Stimulated activated CD4-positive, alpha-beta T cell treated with anti-CD3 and anti-CD28 coated beads, Interleukin-2, amount 100 ng/mL, for 4 hours (primary cell): ENCODE data around the gene LGALS1.

Experiments
- DNase-seq: peaks from one replicate; pipeline ENCODE4 v3.0.0-alpha.2; 2020; ENCODE audit warnings: low read depth

The LGALS1 gene

GRCh38 chr22:37674951-37675929 lies at the start of gene LGALS1:
Gene LGALS1, plus strand, starts transcription at chr22:37675636. Its CDS starts 67 bp downstream, at chr22:37675703.
- DNase-seq, result no peak

DNA sequence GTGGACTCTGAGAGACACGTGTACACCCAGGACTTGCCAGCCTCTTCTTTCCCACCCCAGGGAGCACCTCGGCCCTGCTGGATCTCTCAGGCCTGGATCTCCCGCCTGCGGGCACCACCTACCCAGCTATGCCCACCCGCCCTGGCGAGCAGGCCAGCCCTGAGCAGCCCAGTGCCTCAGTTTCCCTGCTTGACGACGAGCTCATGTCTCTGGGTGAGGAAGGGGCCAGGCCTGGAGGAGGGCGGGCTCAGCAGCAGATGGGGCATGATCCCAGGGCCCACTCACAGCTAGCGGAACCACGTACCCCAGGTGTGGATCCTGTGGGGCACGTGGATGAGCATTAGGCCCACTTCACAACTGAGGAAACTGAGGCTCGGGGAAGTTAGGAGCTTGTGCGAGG lies 49.7 kb upstream of the LGALS1 start:
- no peak for DNase-seq

- no peak for DNase-seq
Observed at GRCh38 chr22:37626144-37626543, 49.3 kb upstream of the LGALS1 start.

- no peak for DNase-seq
Observed at GRCh38 chr22:37626556-37627075, 48.8 kb upstream of the LGALS1 start.

DNA sequence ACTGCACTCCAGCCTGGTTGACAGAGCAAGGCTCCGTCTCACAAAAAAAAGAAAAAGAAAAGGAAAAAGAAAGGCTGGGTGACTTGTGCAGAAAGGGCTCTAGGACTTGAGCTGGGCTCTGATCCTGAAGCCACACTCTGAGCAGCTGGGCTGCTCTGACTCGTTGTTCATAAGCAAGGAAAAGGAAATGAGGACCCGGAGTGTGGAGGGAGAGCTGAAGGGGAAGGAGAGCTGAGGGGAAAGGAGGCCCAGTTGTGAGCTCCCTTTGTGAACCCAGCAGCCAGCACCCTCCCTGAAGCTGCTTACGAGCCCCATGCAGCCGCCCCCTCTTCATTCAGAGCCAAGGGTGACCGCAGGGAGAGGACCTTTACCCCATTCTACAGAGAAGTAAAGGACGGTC lies 48.3 kb upstream of the LGALS1 start:
- DNase-seq, result no peak

DNA sequence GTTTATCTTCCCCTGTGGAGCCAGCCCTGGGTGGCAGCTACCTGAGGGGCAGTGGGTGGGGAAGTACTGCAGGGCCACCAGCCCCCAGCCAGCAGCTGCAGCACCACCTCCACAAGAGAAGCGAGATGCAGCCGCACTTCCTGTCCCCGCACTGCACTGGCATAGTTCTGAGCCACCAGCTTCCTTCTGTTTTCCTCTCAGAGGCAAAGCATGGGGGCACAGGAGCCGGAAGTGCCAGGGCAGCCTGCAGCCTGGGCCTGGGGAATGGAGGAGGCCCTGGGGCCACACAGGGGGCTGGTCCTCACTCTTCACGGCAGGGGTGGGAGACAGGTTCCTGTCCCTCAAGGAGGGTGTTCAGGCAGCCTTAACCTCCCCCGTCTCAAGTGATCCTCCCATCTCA lies 47.9 kb upstream of the LGALS1 start:
- DNase-seq, result peak; percentile 28

GRCh38 chr22:37628830-37629229 lies 46.6 kb upstream of the LGALS1 start:
- DNase-seq, result no peak

DNA sequence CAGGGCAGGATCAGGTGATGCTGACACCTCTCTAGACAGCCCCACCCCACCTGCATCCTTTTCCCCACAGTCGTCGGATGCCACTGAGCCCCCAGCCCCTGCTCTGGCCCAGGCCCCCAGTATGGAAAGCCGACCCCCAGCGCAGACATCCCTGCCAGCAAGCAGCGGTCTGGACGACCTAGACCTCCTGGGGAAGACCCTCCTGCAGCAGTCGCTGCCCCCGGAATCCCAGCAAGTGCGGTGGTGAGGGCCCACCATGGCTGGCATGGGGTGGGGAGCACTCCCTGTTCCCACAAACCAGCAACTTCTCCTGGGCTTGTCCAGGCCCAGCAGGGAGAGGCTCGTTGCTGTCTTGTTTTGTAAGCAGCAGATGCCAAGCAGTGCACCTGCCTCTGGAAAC lies 45.5 kb upstream of the LGALS1 start:
- DNase-seq, result no peak

DNA sequence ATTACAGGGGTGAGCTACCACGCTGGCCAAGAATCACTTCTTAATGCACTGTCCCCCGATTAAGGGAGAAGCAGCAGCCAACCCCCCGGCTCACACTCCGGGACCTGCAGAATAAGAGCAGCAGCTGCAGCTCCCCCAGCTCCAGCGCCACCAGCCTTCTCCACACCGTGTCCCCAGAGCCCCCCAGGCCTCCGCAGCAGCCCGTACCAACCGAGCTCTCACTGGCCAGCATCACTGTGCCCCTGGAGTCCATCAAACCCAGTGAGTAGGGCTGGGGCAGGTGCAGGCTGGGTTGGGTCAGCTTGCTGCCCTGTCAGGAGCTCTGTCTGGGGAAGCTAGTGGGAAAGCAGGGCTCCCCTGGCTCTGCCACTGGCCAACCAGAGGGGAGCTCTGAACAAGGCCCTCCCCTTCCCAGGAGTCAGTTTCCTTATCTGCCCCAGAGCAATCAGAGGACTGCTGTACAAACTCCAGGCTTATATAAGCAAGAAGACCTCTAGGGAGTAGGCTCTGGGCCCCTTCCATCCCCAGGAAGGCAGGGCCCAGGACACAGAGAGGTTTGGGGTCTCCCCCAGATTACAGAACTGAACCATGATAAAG lies 44.5 kb upstream of the LGALS1 start:
- DNase-seq, result no peak

DNA sequence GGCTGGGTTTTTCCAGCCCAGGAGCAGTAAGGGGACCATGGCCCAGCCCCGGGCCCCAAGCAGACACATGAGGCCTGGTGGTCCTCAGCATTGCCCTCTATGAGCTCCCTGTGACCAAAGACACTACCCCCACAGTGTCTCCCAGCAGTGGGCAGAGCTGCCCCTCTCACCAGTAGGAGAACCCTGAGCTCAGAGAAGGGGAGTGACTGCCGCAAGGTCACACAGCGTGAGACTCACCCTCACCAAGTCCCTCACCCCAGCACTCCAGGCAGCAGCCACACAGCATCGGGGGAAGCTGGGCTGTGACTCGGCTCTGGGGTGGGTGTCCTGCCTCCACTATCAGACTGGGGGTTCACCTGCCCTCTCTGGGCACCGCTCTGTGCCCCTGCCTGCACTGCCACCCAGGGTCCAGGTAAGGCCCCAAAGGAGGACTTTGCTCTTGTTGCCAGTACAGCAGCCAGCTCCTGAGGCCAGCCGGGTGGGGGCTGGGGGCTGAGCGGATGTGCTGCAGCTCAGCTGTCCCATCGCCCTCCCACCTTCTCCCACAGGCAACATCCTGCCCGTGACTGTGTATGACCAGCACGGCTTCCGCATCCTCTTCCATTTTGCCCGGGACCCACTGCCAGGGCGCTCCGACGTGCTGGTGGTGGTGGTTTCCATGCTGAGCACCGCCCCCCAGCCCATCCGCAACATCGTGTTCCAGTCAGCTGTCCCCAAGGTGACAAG lies 43.8 kb upstream of the LGALS1 start:
- DNase-seq, result no peak

GRCh38 chr22:37632174-37633088 lies 43.0 kb upstream of the LGALS1 start:
- DNase-seq, result no peak

GRCh38 chr22:37633089-37633624 lies 42.3 kb upstream of the LGALS1 start:
- DNase-seq, result no peak

GRCh38 chr22:37633625-37634416 lies 41.6 kb upstream of the LGALS1 start:
- no peak for DNase-seq

GRCh38 chr22:37634417-37634924 lies 41.0 kb upstream of the LGALS1 start:
- DNase-seq, result no peak

- no peak for DNase-seq
Observed at GRCh38 chr22:37635157-37635556, 40.3 kb upstream of the LGALS1 start.

DNA sequence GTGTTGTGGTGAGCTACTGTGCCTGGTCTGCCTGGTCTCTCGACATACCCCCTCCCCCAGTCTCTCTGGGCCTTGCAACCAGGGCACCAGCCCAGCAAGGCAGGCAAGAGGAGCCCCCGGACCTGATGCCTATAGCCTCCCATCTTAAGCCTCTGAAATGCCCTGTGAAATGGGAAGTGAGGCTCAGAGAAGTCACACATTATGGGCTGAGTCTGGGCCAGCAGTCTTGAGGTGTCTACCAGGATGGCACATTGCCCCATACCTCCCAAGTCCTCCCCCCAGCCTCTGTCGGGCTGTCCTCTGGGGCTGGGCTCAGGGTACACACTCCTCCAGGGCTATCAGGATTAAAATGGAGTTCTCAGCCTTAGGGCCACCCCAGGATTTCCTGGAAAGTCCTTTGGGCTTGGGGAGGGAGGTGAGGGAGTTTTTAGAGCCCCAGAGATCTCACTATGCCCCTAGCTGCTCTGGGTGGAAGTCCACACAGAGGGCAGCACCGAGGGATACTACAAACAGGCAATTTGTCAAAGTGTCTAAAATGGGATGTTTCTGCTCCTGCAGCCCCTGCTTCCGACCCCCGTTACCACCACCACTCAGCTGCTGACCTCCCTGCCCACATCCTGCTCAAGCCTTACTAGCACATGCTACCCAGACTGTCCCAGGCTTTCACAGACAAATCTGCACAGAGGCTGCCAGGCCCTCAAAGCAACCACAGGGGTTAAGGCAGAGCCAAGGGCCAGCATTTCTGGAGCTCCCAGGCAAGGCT lies 39.1 kb upstream of the LGALS1 start:
- DNase-seq, result no peak

DNA sequence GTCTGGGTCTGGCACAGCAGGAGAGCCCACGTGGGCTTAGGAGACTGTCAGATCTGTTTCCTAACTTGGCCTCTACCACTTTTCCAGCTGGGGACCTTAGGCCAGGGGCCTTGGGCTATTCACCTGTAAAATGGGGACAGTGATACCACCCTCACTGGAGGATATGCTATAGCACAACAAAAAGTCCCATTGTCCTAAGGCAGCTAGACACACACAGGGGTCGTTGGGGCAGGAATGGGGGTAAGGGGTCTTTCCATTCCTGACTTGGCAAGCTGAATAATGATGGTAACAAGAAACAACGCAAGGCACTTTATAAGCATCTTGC lies 38.5 kb upstream of the LGALS1 start:
- DNase-seq, result no peak

- DNase-seq, result no peak
Observed at GRCh38 chr22:37638391-37639069, 36.9 kb upstream of the LGALS1 start.
